Glutamatergic neuron (in vitro differentiated cells): Measurements from ENCODE around the gene PLEKHA5. TPM values are rescaled to one million over a fixed set of nuclear protein-coding genes. Genes with fewer than 3 reads are reported as not detected.

ENCODE experiments used
- DNase-seq: peaks from one replicate; pipeline ENCODE4 v3.0.0; 2022
- H3K27ac Mint-ChIP-seq: one replicate; pipeline ENCODE4 v1.8.0; 2020; ENCODE audit warnings: mild to moderate bottlenecking, mixed read lengths, inconsistent platforms; ENCODE audit not compliant: unreplicated experiment
- H3K27me3 Mint-ChIP-seq: one replicate; pipeline ENCODE4 v1.8.0; 2020; ENCODE audit warnings: mild to moderate bottlenecking, moderate library complexity, mixed read lengths, inconsistent platforms; ENCODE audit not compliant: unreplicated experiment
- H3K36me3 Mint-ChIP-seq: one replicate; pipeline ENCODE4 v1.8.0; 2020; ENCODE audit warnings: mild to moderate bottlenecking, mixed read lengths, inconsistent platforms; ENCODE audit not compliant: unreplicated experiment
- H3K4me1 Mint-ChIP-seq: one replicate; pipeline ENCODE4 v1.8.0; 2020; ENCODE audit warnings: mild to moderate bottlenecking, low read depth, mixed read lengths, inconsistent platforms; ENCODE audit not compliant: unreplicated experiment
- H3K4me3 Mint-ChIP-seq: one replicate; pipeline ENCODE4 v1.8.0; 2020; ENCODE audit warnings: mild to moderate bottlenecking, mixed read lengths, inconsistent platforms; ENCODE audit not compliant: unreplicated experiment
- H3K9me3 Mint-ChIP-seq: one replicate; pipeline ENCODE4 v1.8.0; 2020; ENCODE audit warnings: mild to moderate bottlenecking, moderate library complexity, mixed read lengths, inconsistent platforms; ENCODE audit not compliant: unreplicated experiment
- CTCF ChIP-seq: fragments of 200-600 bp; sonication (generic); IDR thresholded peaks from one replicate; pipeline ENCODE4 v1.5.0; 2021; ENCODE audit not compliant: partially characterized antibody, unreplicated experiment
- total RNA-seq: library from RNA; stranded (reverse); fragmentation: NEBNext Ultra II Directional; extraction: Animal tissue kit (Norgen Biotek cat#: 25700); gene quantifications from one replicate; pipeline ENCODE4 v1.2.1, GENCODE V29; 2021; ENCODE audit not compliant: unreplicated experiment

Gene PLEKHA5
- total RNA-seq, 1 donor from 2014 or later, result 314 TPM

GRCh38 chr12:19236656-19237055 lies 107.1 kb downstream of the PLEKHA5 start:
- peaks cover 36% of the 10 kb centered on the region for H3K4me1 Mint-ChIP-seq
- no peaks in the 10 kb centered on the region for H3K36me3 Mint-ChIP-seq
- H3K4me3 Mint-ChIP-seq, result no peak overlapping the region
- H3K27ac Mint-ChIP-seq, result peak overlapping the region; percentile 17
- DNase-seq, result peak; percentile 37
- peaks cover 5% of the 10 kb centered on the region for H3K9me3 Mint-ChIP-seq
- TF ChIP-seq CTCF, result no peak
- H3K27me3 Mint-ChIP-seq, result peaks cover 2% of the 10 kb centered on the region

- Mint-ChIP-seq H3K4me3 (no peak overlapping the region), H3K27me3 (peaks cover 9% of the 10 kb centered on the region), H3K27ac (no peak overlapping the region), H3K9me3 (peaks cover 10% of the 10 kb centered on the region), H3K4me1 (peaks cover 44% of the 10 kb centered on the region), H3K36me3 (no peaks in the 10 kb centered on the region)
- DNase-seq, result no peak
- TF ChIP-seq CTCF, result no peak
Observed at GRCh38 chr12:19238540-19238939, 109.0 kb downstream of the PLEKHA5 start.

GRCh38 chr12:19239102-19239501 lies 109.6 kb downstream of the PLEKHA5 start:
- TF ChIP-seq CTCF, result no peak
- Mint-ChIP-seq H3K4me3 (no peak overlapping the region), H3K27ac (no peak overlapping the region), H3K27me3 (peaks cover 8% of the 10 kb centered on the region), H3K4me1 (peaks cover 41% of the 10 kb centered on the region), H3K36me3 (no peaks in the 10 kb centered on the region), H3K9me3 (peaks cover 10% of the 10 kb centered on the region)
- no peak for DNase-seq

- Mint-ChIP-seq H3K27me3 (peaks cover 7% of the 10 kb centered on the region), H3K4me3 (no peak overlapping the region), H3K4me1 (peaks cover 35% of the 10 kb centered on the region), H3K9me3 (peaks cover 8% of the 10 kb centered on the region), H3K27ac (no peak overlapping the region), H3K36me3 (no peaks in the 10 kb centered on the region)
- no peak for DNase-seq
- TF ChIP-seq CTCF, result no peak
Observed at GRCh38 chr12:19239616-19240234, 110.2 kb downstream of the PLEKHA5 start.

- peaks cover 7% of the 10 kb centered on the region for H3K27me3 Mint-ChIP-seq
- no peaks in the 10 kb centered on the region for H3K36me3 Mint-ChIP-seq
- H3K9me3 Mint-ChIP-seq, result peaks cover 7% of the 10 kb centered on the region
- peaks cover 19% of the 10 kb centered on the region for H3K4me1 Mint-ChIP-seq
- no peak for DNase-seq
- H3K27ac Mint-ChIP-seq, result peak overlapping the region; percentile 83
- TF ChIP-seq CTCF, result no peak
- peak overlapping the region; percentile 22 for H3K4me3 Mint-ChIP-seq
Observed at GRCh38 chr12:19242581-19242980, 113.0 kb downstream of the PLEKHA5 start.
